ENCODE results near the gene CCR5AS.

DNA sequence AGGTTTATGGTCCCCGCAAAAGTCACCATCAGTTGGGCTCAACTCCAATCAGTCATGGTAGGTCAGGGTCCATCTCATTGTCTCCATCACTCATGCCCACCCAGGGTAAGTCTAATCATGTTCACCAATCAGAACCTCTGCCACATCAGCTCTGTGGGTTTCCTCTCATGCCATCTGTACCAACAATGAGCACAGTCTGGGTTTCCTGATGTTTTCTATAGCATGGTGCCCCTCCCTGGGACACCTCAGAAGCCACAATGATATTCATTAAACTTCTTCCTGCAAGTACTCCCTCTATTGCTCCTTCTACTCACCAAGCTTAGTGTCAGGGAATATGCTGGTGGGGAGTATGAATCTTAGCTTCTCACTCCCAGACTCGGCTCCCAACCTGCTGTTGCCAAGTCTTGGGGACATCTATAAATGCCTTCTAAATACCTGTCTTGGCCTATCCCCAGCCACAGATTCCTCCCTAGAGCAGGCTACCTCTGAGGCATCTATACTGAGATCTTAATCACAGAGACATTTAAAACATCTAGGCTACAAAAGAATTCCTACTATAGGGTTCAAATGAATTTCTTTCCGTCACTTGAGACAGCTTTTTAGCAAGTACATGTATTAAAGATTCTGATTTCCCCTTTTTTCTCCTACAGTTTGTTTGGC, 57.9 kb downstream of the CCR5AS start:
- TF ChIP-seq POLR2A (IDR thresholded peaks at IDR 0.05; ENCODE audit: control extremely low read depth in 1 of 2, low read depth in 2 of 2, low read length in 2 of 2) (no peak), EZH2 (IDR thresholded peaks at IDR 0.05; ENCODE audit: low read depth, low read length, severe bottlenecking) (no peak), POLR2AphosphoS5 (IDR thresholded peaks at IDR 0.05; ENCODE audit: low read depth, low read length) (no peak), ASH2L (IDR thresholded peaks at IDR 0.05; ENCODE audit: low read length) (no peak), GABPA (IDR thresholded peaks at IDR 0.05; ENCODE audit: borderline replicate concordance, insufficient read depth, low read length) (no peak), MAFK (IDR thresholded peaks at IDR 0.05; ENCODE audit: low read depth, low read length) (no peak), GTF2F1 (IDR thresholded peaks at IDR 0.05; ENCODE audit: borderline replicate concordance, low read depth, low read length) (no peak), HDAC2 (IDR thresholded peaks at IDR 0.05; ENCODE audit: borderline replicate concordance in 1 of 2, low read depth in 2 of 2, low read length in 2 of 2) (no peak), CHD2 (IDR thresholded peaks at IDR 0.05; ENCODE audit: low read length) (no peak)
- TF ChIP-seq, protein P1, sequence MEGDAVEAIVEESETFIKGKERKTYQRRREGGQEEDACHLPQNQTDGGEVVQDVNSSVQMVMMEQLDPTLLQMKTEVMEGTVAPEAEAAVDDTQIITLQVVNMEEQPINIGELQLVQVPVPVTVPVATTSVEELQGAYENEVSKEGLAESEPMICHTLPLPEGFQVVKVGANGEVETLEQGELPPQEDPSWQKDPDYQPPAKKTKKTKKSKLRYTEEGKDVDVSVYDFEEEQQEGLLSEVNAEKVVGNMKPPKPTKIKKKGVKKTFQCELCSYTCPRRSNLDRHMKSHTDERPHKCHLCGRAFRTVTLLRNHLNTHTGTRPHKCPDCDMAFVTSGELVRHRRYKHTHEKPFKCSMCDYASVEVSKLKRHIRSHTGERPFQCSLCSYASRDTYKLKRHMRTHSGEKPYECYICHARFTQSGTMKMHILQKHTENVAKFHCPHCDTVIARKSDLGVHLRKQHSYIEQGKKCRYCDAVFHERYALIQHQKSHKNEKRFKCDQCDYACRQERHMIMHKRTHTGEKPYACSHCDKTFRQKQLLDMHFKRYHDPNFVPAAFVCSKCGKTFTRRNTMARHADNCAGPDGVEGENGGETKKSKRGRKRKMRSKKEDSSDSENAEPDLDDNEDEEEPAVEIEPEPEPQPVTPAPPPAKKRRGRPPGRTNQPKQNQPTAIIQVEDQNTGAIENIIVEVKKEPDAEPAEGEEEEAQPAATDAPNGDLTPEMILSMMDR (IDR thresholded peaks at IDR 0.05; ENCODE audit: control extremely low read depth in 1 of 3, insufficient read depth in 1 of 3, low read depth in 1 of 3, low read length in 3 of 3), result no peak
- TF ChIP-seq, protein P2, sequence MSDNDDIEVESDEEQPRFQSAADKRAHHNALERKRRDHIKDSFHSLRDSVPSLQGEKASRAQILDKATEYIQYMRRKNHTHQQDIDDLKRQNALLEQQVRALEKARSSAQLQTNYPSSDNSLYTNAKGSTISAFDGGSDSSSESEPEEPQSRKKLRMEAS (IDR thresholded peaks at IDR 0.05), result no peak
- TF ChIP-seq, protein P3, sequence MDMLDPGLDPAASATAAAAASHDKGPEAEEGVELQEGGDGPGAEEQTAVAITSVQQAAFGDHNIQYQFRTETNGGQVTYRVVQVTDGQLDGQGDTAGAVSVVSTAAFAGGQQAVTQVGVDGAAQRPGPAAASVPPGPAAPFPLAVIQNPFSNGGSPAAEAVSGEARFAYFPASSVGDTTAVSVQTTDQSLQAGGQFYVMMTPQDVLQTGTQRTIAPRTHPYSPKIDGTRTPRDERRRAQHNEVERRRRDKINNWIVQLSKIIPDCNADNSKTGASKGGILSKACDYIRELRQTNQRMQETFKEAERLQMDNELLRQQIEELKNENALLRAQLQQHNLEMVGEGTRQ (IDR thresholded peaks at IDR 0.05; ENCODE audit: low read length), result no peak
